Thyroid gland (tissue), 4 donors: Measurements from ENCODE around the gene XRCC6. TPM values are rescaled to one million over a fixed set of nuclear protein-coding genes. Genes with fewer than 3 reads are reported as not detected.

Experiments used
- DNase-seq, 2 donors: peaks; one replicate each; pipeline ENCODE4 v3.0.0-alpha.2; 2019
- H3K27ac ChIP-seq, 3 donors: fragments of 200-600 bp; sonication (generic); 1 replicate in 2 of 3; 2 replicates in 1 of 3; pipeline ENCODE4 v1.5.1; 2016 to 2019; ENCODE audit warnings: mild to moderate bottlenecking in 1 of 3, moderate library complexity in 1 of 3
- H3K27me3 ChIP-seq: fragments of 200-600 bp; sonication (generic); one replicate; pipeline ENCODE4 v1.5.1; 2019
- H3K36me3 ChIP-seq, 2 donors: fragments of 200-600 bp; sonication (generic); one replicate each; pipeline ENCODE4 v1.5.1; 2016 to 2019
- H3K4me1 ChIP-seq, 2 donors: fragments of 200-600 bp; sonication (generic); one replicate each; pipeline ENCODE4 v1.5.1; 2017 to 2019
- H3K4me3 ChIP-seq, 3 donors: fragments of 200-600 bp; sonication (generic); replicated peaks in 1 of 3; 1 replicate in 2 of 3; 2 replicates in 1 of 3; pipeline ENCODE4 v1.5.1; 2016; ENCODE audit warnings: mild to moderate bottlenecking in 1 of 3
- H3K9me3 ChIP-seq: fragments of 200-600 bp; sonication (generic); one replicate; pipeline ENCODE4 v1.5.1; 2017
- POLR2A ChIP-seq, 2 donors: fragments of 450-650 bp; IDR thresholded peaks; one replicate each; pipeline ENCODE4 v1.6.1; 2017; ENCODE audit warnings: antibody characterized with exemption in 2 of 2, mild to moderate bottlenecking in 2 of 2, moderate library complexity in 1 of 2
- WGBS, 2 donors: methylation state at CpG; one replicate each; pipeline ENCODE4 v1.1.5; 2017; 5-methylcytosine and 5-hydroxymethylcytosine counted together
- intact Hi-C: fragments of 100-400 bp; cut with DNase I; formaldehyde crosslinking; loops from one replicate; pipeline ENCODE4 v1.15.1; 2023
- total RNA-seq, 4 donors: library from RNA; depleted of rRNA; stranded (reverse); fragments of >200 nt; gene quantifications; one replicate each; pipeline ENCODE4 v1.2.3, GENCODE V29; 2016
- TF ChIP-seq, protein P1 (sequence below), 6 experiments: fragments of 200-600 bp in 3 of 6; fragments of 450-650 bp in 3 of 6; sonication (generic) in 3 of 6; IDR thresholded peaks; one replicate each; pipeline ENCODE4 v1.5.1; 2016 to 2019; ENCODE audit warnings: antibody characterized with exemption in 6 of 6, mild to moderate bottlenecking in 2 of 6, inconsistent platforms in 1 of 6, moderate library complexity in 1 of 6

Gene XRCC6
- total RNA-seq, 4 donors from 2014 or later: 171 to 220 (median 195) TPM

DNA sequence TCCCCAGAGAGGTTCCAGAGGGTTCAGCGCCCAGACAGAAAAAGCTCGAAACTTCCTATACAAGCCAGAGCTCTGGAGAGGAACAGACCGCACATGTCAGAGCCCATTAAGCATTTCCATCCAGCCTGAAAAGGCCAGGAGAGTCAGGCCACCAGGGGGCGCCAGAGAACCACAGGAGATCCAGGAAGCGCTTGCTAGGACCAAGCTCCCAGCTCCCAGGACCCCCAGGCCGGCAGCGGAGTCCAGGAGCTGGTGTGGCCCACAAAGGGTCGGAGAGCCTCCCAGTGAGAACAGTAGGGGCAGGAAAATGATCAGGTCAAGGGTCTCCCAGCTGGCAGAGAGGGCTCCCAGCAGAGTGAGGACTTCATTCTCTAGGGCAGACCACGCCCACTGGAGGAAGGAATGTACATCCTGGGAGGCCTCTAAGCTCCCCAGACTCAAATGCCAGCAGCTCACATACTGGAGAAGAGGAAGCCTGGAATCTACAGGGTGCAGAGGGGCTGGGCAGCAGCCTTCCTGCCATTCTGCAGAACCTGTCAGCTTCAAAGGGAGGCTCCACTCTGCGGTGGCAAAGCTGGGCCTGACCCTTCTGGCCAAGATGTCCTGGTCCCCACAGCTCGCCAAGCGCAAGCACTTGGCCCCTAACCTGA lies 76.2 kb downstream of the XRCC6 start:
- WGBS, 2 donors: 3 to 17% methylated on average over 1 to 9 of the region's 12 CpGs
- intact Hi-C loops: loop anchor here (5.0 kb wide), 1 partner anchor 245 kb away; no protein-coding TSS in a partner anchor
- TF ChIP-seq, protein P1, sequence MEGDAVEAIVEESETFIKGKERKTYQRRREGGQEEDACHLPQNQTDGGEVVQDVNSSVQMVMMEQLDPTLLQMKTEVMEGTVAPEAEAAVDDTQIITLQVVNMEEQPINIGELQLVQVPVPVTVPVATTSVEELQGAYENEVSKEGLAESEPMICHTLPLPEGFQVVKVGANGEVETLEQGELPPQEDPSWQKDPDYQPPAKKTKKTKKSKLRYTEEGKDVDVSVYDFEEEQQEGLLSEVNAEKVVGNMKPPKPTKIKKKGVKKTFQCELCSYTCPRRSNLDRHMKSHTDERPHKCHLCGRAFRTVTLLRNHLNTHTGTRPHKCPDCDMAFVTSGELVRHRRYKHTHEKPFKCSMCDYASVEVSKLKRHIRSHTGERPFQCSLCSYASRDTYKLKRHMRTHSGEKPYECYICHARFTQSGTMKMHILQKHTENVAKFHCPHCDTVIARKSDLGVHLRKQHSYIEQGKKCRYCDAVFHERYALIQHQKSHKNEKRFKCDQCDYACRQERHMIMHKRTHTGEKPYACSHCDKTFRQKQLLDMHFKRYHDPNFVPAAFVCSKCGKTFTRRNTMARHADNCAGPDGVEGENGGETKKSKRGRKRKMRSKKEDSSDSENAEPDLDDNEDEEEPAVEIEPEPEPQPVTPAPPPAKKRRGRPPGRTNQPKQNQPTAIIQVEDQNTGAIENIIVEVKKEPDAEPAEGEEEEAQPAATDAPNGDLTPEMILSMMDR (IDR thresholded peaks at IDR 0.05): peak; percentile 89 to 98 (median 95)
- no peak for TF ChIP-seq POLR2A (IDR thresholded peaks at IDR 0.05)
- H3K9me3 ChIP-seq: no peaks in the 10 kb centered on the region
- no peak overlapping the region for H3K4me3 ChIP-seq
- H3K27ac ChIP-seq: peak overlapping the region in 2 of 3 donors; percentile 34 to 74
- H3K4me1 ChIP-seq: peaks cover 9 to 18% of the 10 kb centered on the region in 2 donors
- DNase-seq: peak; percentile 92 to 95
- peaks cover 5 to 7% of the 10 kb centered on the region in 2 donors for H3K36me3 ChIP-seq
- H3K27me3 ChIP-seq: no peaks in the 10 kb centered on the region

DNA sequence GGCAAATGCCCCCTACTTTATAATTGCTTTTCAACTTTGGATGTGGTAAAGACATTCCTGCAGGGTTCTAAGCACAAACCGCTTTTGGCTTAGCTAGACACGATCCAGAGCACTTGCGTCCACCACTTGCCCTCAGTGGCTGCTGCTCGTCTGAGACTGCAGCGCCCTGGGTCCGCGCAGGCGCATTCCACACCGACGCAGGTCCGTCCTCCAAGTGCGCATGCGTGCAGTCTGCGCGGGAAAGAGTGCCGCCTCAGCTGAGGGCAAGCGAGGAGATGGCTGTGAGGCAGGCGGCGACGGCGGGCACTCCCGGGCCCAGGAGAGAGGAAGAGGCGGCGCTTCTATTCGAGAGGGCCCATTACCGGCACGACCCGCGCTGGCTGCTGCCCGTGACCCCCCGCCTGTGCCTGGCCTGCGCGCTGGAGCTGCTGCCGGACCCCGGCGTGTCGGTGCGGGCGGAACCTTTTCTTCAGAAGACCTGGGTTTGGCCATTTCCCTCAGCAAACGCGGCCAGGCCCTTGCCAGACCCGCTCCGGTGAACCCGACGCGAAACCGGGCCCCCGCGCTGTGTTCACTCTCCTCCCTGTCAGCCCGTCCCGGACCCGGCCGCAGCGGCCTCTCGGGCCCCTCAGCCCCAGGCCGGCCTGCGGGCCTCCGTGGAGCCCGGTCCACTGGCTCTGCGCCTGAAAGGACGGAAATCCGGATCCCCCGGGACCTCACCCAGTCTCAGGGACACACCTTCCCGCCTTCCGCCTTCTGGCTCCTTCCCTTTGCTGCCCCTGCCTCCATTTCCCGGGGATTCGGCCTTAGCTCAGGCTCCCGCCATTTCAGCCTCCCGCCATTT lies 78.4 kb downstream of the XRCC6 start, which contains the start of gene MEI1:
TSS of gene MEI1 (plus strand) at position 240 of the 844 bp plus-strand sequence. CDS start at position 276, 36 bp downstream.
- DNase-seq: peak; percentile 77 to 81
- intact Hi-C loops: loop anchor here (5.0 kb wide), 1 partner anchor 243 kb away; no protein-coding TSS in a partner anchor
- no peak for TF ChIP-seq POLR2A (IDR thresholded peaks at IDR 0.05)
- TF ChIP-seq, protein P1 (IDR thresholded peaks at IDR 0.05): no peak
- Histone ChIP-seq H3K27me3 (no peaks in the 10 kb centered on the region), H3K9me3 (no peaks in the 10 kb centered on the region), H3K27ac (no peak within 1 kb of the TSS), H3K4me1 (peaks cover 9 to 18% of the 10 kb centered on the region in 2 donors), H3K36me3 (no peaks in the 10 kb centered on the region), H3K4me3 (no peak within 1 kb of the TSS)
- 48 to 53% methylated on average over 24 to 43 of the region's 69 CpGs for WGBS, 2 donors

DNA sequence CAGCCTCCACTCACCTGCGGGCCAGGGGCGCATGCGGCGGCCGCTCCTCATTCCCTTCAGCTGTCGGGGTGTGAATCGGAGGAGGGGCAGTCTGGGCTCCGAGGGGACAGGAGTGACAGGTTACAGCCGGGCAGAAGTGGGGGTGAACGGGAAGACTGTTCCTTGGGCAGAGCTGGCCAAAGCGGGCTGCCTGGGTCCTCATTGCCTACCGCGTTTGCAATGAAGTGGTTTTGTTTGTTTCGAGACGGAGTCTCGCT lies 78.9 kb downstream of the XRCC6 start:
- WGBS, 2 donors: 94 to 95% methylated on average over 15 to 16 of the region's 16 CpGs
- Histone ChIP-seq H3K27ac (no peak overlapping the region), H3K9me3 (no peaks in the 10 kb centered on the region), H3K4me1 (peaks cover 9 to 18% of the 10 kb centered on the region in 2 donors), H3K4me3 (no peak overlapping the region), H3K36me3 (no peaks in the 10 kb centered on the region), H3K27me3 (no peaks in the 10 kb centered on the region)
- intact Hi-C loops: no loop called here
- TF ChIP-seq, protein P1 (IDR thresholded peaks at IDR 0.05): no peak
- no peak for TF ChIP-seq POLR2A (IDR thresholded peaks at IDR 0.05)
- DNase-seq: no peak

DNA sequence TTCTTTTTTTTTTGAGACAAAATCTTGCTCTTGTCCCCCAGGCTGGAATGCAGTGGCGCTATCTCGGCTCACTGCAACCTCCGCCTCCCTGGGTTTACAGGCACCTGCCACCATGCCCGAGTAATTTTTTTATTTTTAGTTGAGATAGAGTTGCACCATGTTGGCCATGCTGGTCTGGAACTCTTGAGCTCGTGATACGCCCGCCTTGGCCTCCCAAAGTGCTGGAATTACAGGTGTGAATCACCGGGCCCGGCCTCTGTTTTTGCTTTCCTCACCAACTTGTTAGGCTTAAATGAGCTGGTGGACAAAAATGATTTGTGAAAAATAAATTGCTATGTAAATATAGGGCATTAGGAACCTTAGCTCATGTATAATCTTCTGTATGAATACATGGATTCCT lies 81.7 kb downstream of the XRCC6 start:
- intact Hi-C loops: no loop called here
- H3K36me3 ChIP-seq: no peaks in the 10 kb centered on the region
- WGBS, 2 donors: 94 to 96% methylated on average over 9 of the region's 9 CpGs
- no peaks in the 10 kb centered on the region for H3K27me3 ChIP-seq
- no peaks in the 10 kb centered on the region for H3K9me3 ChIP-seq
- H3K4me3 ChIP-seq: no peak overlapping the region
- DNase-seq: no peak
- H3K4me1 ChIP-seq: peaks cover 0 to 6% of the 10 kb centered on the region in 2 donors
- H3K27ac ChIP-seq: no peak overlapping the region
- no peak for TF ChIP-seq POLR2A (IDR thresholded peaks at IDR 0.05)
- TF ChIP-seq, protein P1 (IDR thresholded peaks at IDR 0.05): no peak

DNA sequence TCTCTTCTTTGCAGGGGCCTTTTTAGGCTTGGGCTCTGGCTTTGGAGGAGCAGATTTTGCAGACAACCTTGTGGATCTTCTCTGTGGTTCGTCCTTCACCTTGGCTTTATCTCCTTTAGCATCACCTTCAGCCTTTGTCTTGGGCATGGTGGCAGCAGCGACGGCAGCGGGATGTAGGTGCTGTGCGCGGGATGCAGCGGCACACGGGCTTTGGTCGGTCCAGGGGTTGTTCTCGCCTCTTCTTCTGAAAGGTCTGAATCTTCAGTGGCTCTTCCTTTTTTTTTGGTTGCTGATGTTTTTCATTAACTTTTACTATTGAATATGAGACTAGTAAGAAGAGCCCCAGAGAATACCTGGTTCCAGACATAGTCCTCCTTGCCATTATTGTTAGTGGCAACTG lies 88.2 kb downstream of the XRCC6 start:
- H3K9me3 ChIP-seq: no peaks in the 10 kb centered on the region
- H3K4me1 ChIP-seq: no peaks in the 10 kb centered on the region
- 88 to 95% methylated on average over 10 of the region's 10 CpGs for WGBS, 2 donors
- no peak for DNase-seq
- no peak for TF ChIP-seq POLR2A (IDR thresholded peaks at IDR 0.05)
- TF ChIP-seq, protein P1 (IDR thresholded peaks at IDR 0.05): no peak
- intact Hi-C loops: no loop called here
- no peak overlapping the region for H3K4me3 ChIP-seq
- H3K27ac ChIP-seq: no peak overlapping the region
- H3K36me3 ChIP-seq: no peaks in the 10 kb centered on the region
- H3K27me3 ChIP-seq: no peaks in the 10 kb centered on the region
